ENCODE measurements around the gene ARHGAP10.

The ARHGAP10 gene

GRCh38 chr4:147822128-147822527 lies 90.2 kb downstream of the ARHGAP10 start:
- DNase-seq: peak; percentile 26
- H3K9me3 ChIP-seq: no peaks in the 10 kb centered on the region
- no peak for TF ChIP-seq CTCF (IDR thresholded peaks at IDR 0.05; ENCODE audit: low read depth, low read length)
- H3K27me3 ChIP-seq: no peaks in the 10 kb centered on the region
- H3K4me1 ChIP-seq: peaks cover 25% of the 10 kb centered on the region
- no peak overlapping the region for H3K4me3 ChIP-seq (ENCODE audit: low read depth, low read length)
- H3K36me3 ChIP-seq: peaks cover 8% of the 10 kb centered on the region

GRCh38 chr4:147823130-147823529 lies 91.2 kb downstream of the ARHGAP10 start:
- Histone ChIP-seq H3K4me3 (ENCODE audit: low read depth, low read length) (no peak overlapping the region), H3K36me3 (peaks cover 8% of the 10 kb centered on the region), H3K9me3 (no peaks in the 10 kb centered on the region), H3K27me3 (no peaks in the 10 kb centered on the region), H3K4me1 (peaks cover 18% of the 10 kb centered on the region)
- DNase-seq: no peak
- TF ChIP-seq CTCF (IDR thresholded peaks at IDR 0.05; ENCODE audit: low read depth, low read length): no peak

GRCh38 chr4:147824316-147824715 lies 92.4 kb downstream of the ARHGAP10 start:
- H3K27me3 ChIP-seq: no peaks in the 10 kb centered on the region
- no peak overlapping the region for H3K4me3 ChIP-seq (ENCODE audit: low read depth, low read length)
- H3K36me3 ChIP-seq: peaks cover 8% of the 10 kb centered on the region
- H3K9me3 ChIP-seq: no peaks in the 10 kb centered on the region
- DNase-seq: no peak
- no peak for TF ChIP-seq CTCF (IDR thresholded peaks at IDR 0.05; ENCODE audit: low read depth, low read length)
- peaks cover 18% of the 10 kb centered on the region for H3K4me1 ChIP-seq

GRCh38 chr4:147824884-147825283 lies 93.0 kb downstream of the ARHGAP10 start:
- TF ChIP-seq CTCF (IDR thresholded peaks at IDR 0.05; ENCODE audit: low read depth, low read length): no peak

GRCh38 chr4:147825451-147826287 lies 93.8 kb downstream of the ARHGAP10 start:
- Histone ChIP-seq H3K4me3 (ENCODE audit: low read depth, low read length) (no peak overlapping the region), H3K9me3 (no peaks in the 10 kb centered on the region), H3K4me1 (peaks cover 21% of the 10 kb centered on the region), H3K27me3 (no peaks in the 10 kb centered on the region), H3K36me3 (peaks cover 5% of the 10 kb centered on the region)
- TF ChIP-seq CTCF (IDR thresholded peaks at IDR 0.05; ENCODE audit: low read depth, low read length): no peak
- peak; percentile 85 for DNase-seq

More at GRCh38 chr4:147824884-147825283, 93.0 kb downstream of the ARHGAP10 start:
- Histone ChIP-seq H3K27me3 (no peaks in the 10 kb centered on the region), H3K4me3 (ENCODE audit: low read depth, low read length) (no peak overlapping the region), H3K9me3 (no peaks in the 10 kb centered on the region), H3K36me3 (peaks cover 7% of the 10 kb centered on the region), H3K4me1 (peaks cover 21% of the 10 kb centered on the region)
- DNase-seq: no peak

GRCh38 chr4:147826288-147826646 lies 94.4 kb downstream of the ARHGAP10 start:
- Histone ChIP-seq H3K36me3 (peaks cover 5% of the 10 kb centered on the region), H3K4me1 (peaks cover 24% of the 10 kb centered on the region), H3K4me3 (ENCODE audit: low read depth, low read length) (no peak overlapping the region), H3K9me3 (no peaks in the 10 kb centered on the region), H3K27me3 (no peaks in the 10 kb centered on the region)
- TF ChIP-seq CTCF (IDR thresholded peaks at IDR 0.05; ENCODE audit: low read depth, low read length): no peak
- DNase-seq: no peak
